ENCODE measurements around the gene ITGAV.

Gene ITGAV

DNA sequence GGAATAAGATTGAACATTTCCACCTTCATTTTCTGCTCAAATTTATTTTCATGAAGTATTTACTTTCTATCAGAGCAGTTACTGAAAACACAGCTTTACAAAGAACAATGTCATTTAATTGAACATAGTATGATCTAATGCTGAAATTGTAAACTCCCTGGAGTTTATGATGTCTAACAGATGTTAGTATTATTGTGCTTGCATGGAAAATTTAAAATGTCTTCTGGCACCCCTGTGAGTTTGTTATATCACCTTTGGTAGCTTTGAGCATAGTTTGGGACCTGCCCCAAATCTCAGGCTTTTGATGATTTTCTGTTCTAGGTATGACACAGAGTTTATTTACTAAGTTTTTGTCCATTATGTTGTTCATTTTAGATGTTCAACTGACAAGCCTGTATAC lies 132.1 kb downstream of the ITGAV start:
- H3K4me2 ChIP-seq (ENCODE audit: low read length): no peak overlapping the region
- H3K79me2 ChIP-seq: peaks cover 3% of the 10 kb centered on the region
- H3K4me3 ChIP-seq (ENCODE audit: low read depth, low read length): no peak overlapping the region
- no peak overlapping the region for H3K9ac ChIP-seq
- H3K36me3 ChIP-seq (ENCODE audit: control insufficient read depth, insufficient read depth, low read length): no peaks in the 10 kb centered on the region
- no peak overlapping the region for H3K27ac ChIP-seq
- TF ChIP-seq, protein P1, sequence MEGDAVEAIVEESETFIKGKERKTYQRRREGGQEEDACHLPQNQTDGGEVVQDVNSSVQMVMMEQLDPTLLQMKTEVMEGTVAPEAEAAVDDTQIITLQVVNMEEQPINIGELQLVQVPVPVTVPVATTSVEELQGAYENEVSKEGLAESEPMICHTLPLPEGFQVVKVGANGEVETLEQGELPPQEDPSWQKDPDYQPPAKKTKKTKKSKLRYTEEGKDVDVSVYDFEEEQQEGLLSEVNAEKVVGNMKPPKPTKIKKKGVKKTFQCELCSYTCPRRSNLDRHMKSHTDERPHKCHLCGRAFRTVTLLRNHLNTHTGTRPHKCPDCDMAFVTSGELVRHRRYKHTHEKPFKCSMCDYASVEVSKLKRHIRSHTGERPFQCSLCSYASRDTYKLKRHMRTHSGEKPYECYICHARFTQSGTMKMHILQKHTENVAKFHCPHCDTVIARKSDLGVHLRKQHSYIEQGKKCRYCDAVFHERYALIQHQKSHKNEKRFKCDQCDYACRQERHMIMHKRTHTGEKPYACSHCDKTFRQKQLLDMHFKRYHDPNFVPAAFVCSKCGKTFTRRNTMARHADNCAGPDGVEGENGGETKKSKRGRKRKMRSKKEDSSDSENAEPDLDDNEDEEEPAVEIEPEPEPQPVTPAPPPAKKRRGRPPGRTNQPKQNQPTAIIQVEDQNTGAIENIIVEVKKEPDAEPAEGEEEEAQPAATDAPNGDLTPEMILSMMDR (IDR thresholded peaks at IDR 0.05): no peak
- peaks cover 4% of the 10 kb centered on the region for H3K4me1 ChIP-seq
- H3K9me3 ChIP-seq (ENCODE audit: control insufficient read depth, low read length): no peaks in the 10 kb centered on the region
- no peaks in the 10 kb centered on the region for H3K27me3 ChIP-seq (ENCODE audit: control insufficient read depth, insufficient read depth, low read length)
- no peak overlapping the region for H2AFZ ChIP-seq

DNA sequence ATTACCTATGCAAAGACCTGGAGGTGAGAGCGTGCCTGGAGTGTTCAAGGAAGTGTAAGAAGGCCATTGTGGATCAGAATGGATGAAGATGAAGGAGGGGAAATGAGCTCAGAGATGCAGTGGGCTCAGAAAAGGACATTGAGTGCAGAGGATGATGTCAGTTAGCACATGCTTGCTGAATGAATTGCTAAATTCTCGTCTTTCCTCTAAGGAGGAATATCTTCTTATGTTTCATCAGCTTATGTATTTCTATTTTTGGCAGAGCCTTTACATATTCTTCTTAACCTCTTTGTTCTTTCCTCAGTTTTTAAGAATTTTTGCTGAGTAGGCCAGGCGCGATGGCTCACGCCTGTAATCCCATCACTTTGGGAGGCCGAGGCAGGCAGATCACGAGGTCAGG lies 134.9 kb downstream of the ITGAV start:
- Histone ChIP-seq H3K4me2 (ENCODE audit: low read length) (no peak overlapping the region), H3K4me3 (ENCODE audit: low read depth, low read length) (no peak overlapping the region), H3K36me3 (ENCODE audit: control insufficient read depth, insufficient read depth, low read length) (no peaks in the 10 kb centered on the region), H3K9me3 (ENCODE audit: control insufficient read depth, low read length) (no peaks in the 10 kb centered on the region), H3K4me1 (no peaks in the 10 kb centered on the region), H3K27me3 (ENCODE audit: control insufficient read depth, insufficient read depth, low read length) (no peaks in the 10 kb centered on the region), H2AFZ (no peak overlapping the region), H3K9ac (no peak overlapping the region), H3K79me2 (peaks cover 3% of the 10 kb centered on the region), H3K27ac (no peak overlapping the region)
- TF ChIP-seq, protein P1 (IDR thresholded peaks at IDR 0.05): no peak

DNA sequence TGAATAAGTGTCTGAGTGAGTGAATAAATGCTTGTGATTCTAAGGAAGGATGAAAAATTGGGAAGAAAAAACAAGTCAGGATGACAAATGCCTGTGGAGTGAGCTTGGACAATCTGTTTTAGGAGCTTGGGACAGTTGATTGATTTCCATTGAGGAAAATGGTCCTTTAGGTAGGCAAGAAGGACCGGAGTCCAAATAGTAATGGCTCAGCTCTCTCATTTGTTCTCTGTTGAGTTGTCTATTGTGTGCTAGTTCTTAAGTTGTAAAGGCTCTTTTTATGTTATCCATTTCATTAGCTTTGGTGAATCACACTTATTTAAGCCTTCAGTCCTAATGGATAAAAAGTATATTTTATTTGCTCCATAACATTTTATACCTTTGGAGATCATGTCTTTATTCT lies 135.9 kb downstream of the ITGAV start:
- H3K4me1 ChIP-seq: no peaks in the 10 kb centered on the region
- H2AFZ ChIP-seq: no peak overlapping the region
- H3K79me2 ChIP-seq: peaks cover 3% of the 10 kb centered on the region
- H3K9ac ChIP-seq: no peak overlapping the region
- no peak overlapping the region for H3K4me2 ChIP-seq (ENCODE audit: low read length)
- no peak overlapping the region for H3K4me3 ChIP-seq (ENCODE audit: low read depth, low read length)
- no peaks in the 10 kb centered on the region for H3K36me3 ChIP-seq (ENCODE audit: control insufficient read depth, insufficient read depth, low read length)
- H3K27me3 ChIP-seq (ENCODE audit: control insufficient read depth, insufficient read depth, low read length): no peaks in the 10 kb centered on the region
- no peaks in the 10 kb centered on the region for H3K9me3 ChIP-seq (ENCODE audit: control insufficient read depth, low read length)
- H3K27ac ChIP-seq: no peak overlapping the region
- TF ChIP-seq, protein P1 (IDR thresholded peaks at IDR 0.05): no peak

DNA sequence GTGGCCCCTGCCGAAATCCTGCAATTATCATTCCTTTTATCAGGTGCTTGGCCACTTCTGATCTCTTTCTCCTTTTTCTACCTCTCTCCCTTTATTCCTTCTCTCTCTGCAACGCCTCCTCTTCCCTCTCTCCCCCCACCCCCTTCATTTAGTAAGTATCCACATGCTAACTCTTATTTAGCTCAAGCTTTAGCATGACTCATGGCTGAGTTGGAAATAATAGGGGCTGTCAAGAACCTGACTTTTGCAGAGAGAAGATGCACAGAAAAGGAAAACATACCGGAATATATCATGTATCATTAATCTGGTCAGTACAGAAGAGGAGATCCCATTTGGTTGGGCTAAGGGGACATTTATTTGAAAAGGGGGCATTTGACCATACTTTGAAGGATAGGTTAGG lies 137.1 kb downstream of the ITGAV start:
- TF ChIP-seq, protein P1 (IDR thresholded peaks at IDR 0.05): no peak

DNA sequence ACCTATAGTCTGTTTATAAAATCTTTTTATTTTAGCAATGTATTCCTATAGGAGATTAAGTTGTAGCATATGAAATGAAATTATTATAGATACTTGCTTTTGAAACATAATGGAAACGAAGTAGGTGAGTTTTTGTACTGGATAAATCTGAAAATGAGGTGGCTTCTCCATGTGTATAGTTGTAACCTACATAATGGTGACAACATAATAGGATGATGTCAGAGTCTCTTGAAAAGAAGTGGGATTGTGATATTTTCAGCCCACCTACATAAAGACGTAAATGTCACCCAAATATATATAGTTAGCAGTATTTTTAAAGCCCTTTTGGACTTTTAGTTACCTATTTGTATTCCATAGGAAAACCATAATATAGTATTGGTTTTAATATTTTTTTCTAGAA lies 138.8 kb downstream of the ITGAV start:
- no peaks in the 10 kb centered on the region for H3K4me1 ChIP-seq
- no peaks in the 10 kb centered on the region for H3K36me3 ChIP-seq (ENCODE audit: control insufficient read depth, insufficient read depth, low read length)
- H3K9me3 ChIP-seq (ENCODE audit: control insufficient read depth, low read length): no peaks in the 10 kb centered on the region
- H2AFZ ChIP-seq: no peak overlapping the region
- TF ChIP-seq, protein P1 (IDR thresholded peaks at IDR 0.05): no peak
- no peak overlapping the region for H3K27ac ChIP-seq
- H3K4me2 ChIP-seq (ENCODE audit: low read length): no peak overlapping the region
- no peaks in the 10 kb centered on the region for H3K27me3 ChIP-seq (ENCODE audit: control insufficient read depth, insufficient read depth, low read length)
- no peak overlapping the region for H3K4me3 ChIP-seq (ENCODE audit: low read depth, low read length)
- H3K9ac ChIP-seq: no peak overlapping the region
- H3K79me2 ChIP-seq: peaks cover 3% of the 10 kb centered on the region

More for the DNA sequence above, 137.1 kb downstream of the ITGAV start:
- no peaks in the 10 kb centered on the region for H3K27me3 ChIP-seq (ENCODE audit: control insufficient read depth, insufficient read depth, low read length)
- H3K79me2 ChIP-seq: peaks cover 3% of the 10 kb centered on the region
- no peaks in the 10 kb centered on the region for H3K36me3 ChIP-seq (ENCODE audit: control insufficient read depth, insufficient read depth, low read length)
- no peak overlapping the region for H3K27ac ChIP-seq
- no peak overlapping the region for H2AFZ ChIP-seq
- H3K4me1 ChIP-seq: no peaks in the 10 kb centered on the region
- no peak overlapping the region for H3K9ac ChIP-seq
- H3K4me2 ChIP-seq (ENCODE audit: low read length): no peak overlapping the region
- no peaks in the 10 kb centered on the region for H3K9me3 ChIP-seq (ENCODE audit: control insufficient read depth, low read length)
- H3K4me3 ChIP-seq (ENCODE audit: low read depth, low read length): no peak overlapping the region

Measured in parathyroid adenoma (tissue), 2 donors.